SK-N-SH (cell line): Measurements from ENCODE around the gene COBLL1.
A peak's percentile ranks its signal among the peaks of the same experiment; 100 is the strongest.

Experiments used
- EP300 ChIP-seq, 2 experiments: IDR thresholded peaks; 2 replicates each; pipeline versions ENCODE4 v1.4.0 to v1.6.1; 2012; ENCODE audit warnings: borderline replicate concordance in 1 of 2, low read depth in 1 of 2, low read length in 1 of 2
- GABPA ChIP-seq: IDR thresholded peaks from 2 replicates; pipeline ENCODE4 v1.4.0; 2012; ENCODE audit warnings: low read depth, mild to moderate bottlenecking
- JUND ChIP-seq: IDR thresholded peaks from 2 replicates; pipeline ENCODE4 v1.4.0; 2012
- MEF2A ChIP-seq: IDR thresholded peaks from 2 replicates; pipeline ENCODE4 v1.4.0; 2012; ENCODE audit warnings: low read depth, borderline replicate concordance
- NFIC ChIP-seq: IDR thresholded peaks from 2 replicates; pipeline ENCODE4 v1.4.0; 2012; ENCODE audit warnings: borderline replicate concordance
- POLR2AphosphoS5 ChIP-seq: IDR thresholded peaks from 2 replicates; pipeline ENCODE4 v1.6.1; 2012; ENCODE audit warnings: low read depth, low read length
- RAD21 ChIP-seq: IDR thresholded peaks from 2 replicates; pipeline ENCODE4 v1.6.1; 2012; ENCODE audit warnings: mild to moderate bottlenecking, low read length
- TAF1 ChIP-seq: IDR thresholded peaks from 2 replicates; pipeline ENCODE4 v1.6.1; 2012; ENCODE audit warnings: low read depth, mild to moderate bottlenecking, low read length, moderate library complexity, borderline replicate concordance
- TF ChIP-seq, protein P1 (sequence below): fragments of 200-600 bp; sonication (generic); IDR thresholded peaks from 2 replicates; pipeline ENCODE4 v1.6.1; 2017; ENCODE audit warnings: antibody characterized with exemption, mild to moderate bottlenecking, moderate library complexity
- TF ChIP-seq, protein P2 (sequence below): IDR thresholded peaks from 2 replicates; pipeline ENCODE4 v1.4.0; 2012; ENCODE audit warnings: low read depth, borderline replicate concordance
- TF ChIP-seq, protein P3 (sequence below): IDR thresholded peaks from 2 replicates; pipeline ENCODE4 v1.6.1; 2012; ENCODE audit warnings: mild to moderate bottlenecking, low read depth, low read length, moderate library complexity
- TF ChIP-seq, protein P4 (sequence below): IDR thresholded peaks from 2 replicates; pipeline ENCODE4; 2012
- TF ChIP-seq, protein P5 (sequence below): fragments of 150-350 bp; IDR thresholded peaks from 2 replicates; pipeline ENCODE4 v1.6.1; 2017; ENCODE audit warnings: antibody characterized with exemption, low read length, low read depth, borderline replicate concordance

DNA sequence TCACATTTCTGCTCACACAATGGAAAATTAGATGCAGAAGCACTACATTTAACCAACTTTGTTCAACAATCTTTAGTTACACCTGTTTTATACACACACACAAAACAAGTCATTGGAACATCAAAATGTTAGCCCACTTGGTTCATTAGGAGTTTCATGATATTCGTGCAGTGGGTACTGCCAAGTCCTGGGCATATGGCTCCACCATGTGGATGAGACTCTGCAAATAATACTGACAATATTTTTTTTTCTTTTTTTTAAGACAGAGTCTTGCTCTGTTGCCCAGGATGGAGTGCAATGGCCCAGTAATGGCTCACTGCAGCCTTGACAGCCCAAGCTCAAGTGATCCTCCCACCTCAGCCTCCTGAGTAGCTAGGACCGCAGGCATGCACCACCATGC lies 185.9 kb downstream of the COBLL1 start:
- TF ChIP-seq, protein P1, sequence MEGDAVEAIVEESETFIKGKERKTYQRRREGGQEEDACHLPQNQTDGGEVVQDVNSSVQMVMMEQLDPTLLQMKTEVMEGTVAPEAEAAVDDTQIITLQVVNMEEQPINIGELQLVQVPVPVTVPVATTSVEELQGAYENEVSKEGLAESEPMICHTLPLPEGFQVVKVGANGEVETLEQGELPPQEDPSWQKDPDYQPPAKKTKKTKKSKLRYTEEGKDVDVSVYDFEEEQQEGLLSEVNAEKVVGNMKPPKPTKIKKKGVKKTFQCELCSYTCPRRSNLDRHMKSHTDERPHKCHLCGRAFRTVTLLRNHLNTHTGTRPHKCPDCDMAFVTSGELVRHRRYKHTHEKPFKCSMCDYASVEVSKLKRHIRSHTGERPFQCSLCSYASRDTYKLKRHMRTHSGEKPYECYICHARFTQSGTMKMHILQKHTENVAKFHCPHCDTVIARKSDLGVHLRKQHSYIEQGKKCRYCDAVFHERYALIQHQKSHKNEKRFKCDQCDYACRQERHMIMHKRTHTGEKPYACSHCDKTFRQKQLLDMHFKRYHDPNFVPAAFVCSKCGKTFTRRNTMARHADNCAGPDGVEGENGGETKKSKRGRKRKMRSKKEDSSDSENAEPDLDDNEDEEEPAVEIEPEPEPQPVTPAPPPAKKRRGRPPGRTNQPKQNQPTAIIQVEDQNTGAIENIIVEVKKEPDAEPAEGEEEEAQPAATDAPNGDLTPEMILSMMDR = peak; percentile 51
- peak; percentile 43 for TF ChIP-seq RAD21
- TF ChIP-seq, protein P2, sequence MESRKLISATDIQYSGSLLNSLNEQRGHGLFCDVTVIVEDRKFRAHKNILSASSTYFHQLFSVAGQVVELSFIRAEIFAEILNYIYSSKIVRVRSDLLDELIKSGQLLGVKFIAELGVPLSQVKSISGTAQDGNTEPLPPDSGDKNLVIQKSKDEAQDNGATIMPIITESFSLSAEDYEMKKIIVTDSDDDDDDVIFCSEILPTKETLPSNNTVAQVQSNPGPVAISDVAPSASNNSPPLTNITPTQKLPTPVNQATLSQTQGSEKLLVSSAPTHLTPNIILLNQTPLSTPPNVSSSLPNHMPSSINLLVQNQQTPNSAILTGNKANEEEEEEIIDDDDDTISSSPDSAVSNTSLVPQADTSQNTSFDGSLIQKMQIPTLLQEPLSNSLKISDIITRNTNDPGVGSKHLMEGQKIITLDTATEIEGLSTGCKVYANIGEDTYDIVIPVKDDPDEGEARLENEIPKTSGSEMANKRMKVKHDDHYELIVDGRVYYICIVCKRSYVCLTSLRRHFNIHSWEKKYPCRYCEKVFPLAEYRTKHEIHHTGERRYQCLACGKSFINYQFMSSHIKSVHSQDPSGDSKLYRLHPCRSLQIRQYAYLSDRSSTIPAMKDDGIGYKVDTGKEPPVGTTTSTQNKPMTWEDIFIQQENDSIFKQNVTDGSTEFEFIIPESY = no peak
- no peak for TF ChIP-seq TAF1
- no peak for TF ChIP-seq JUND
- no peak for TF ChIP-seq POLR2AphosphoS5
- no peak for TF ChIP-seq EP300 (IDR thresholded peaks at IDR 0.05; ENCODE audit: borderline replicate concordance in 1 of 2, low read depth in 1 of 2, low read length in 1 of 2)
- TF ChIP-seq, protein P3, sequence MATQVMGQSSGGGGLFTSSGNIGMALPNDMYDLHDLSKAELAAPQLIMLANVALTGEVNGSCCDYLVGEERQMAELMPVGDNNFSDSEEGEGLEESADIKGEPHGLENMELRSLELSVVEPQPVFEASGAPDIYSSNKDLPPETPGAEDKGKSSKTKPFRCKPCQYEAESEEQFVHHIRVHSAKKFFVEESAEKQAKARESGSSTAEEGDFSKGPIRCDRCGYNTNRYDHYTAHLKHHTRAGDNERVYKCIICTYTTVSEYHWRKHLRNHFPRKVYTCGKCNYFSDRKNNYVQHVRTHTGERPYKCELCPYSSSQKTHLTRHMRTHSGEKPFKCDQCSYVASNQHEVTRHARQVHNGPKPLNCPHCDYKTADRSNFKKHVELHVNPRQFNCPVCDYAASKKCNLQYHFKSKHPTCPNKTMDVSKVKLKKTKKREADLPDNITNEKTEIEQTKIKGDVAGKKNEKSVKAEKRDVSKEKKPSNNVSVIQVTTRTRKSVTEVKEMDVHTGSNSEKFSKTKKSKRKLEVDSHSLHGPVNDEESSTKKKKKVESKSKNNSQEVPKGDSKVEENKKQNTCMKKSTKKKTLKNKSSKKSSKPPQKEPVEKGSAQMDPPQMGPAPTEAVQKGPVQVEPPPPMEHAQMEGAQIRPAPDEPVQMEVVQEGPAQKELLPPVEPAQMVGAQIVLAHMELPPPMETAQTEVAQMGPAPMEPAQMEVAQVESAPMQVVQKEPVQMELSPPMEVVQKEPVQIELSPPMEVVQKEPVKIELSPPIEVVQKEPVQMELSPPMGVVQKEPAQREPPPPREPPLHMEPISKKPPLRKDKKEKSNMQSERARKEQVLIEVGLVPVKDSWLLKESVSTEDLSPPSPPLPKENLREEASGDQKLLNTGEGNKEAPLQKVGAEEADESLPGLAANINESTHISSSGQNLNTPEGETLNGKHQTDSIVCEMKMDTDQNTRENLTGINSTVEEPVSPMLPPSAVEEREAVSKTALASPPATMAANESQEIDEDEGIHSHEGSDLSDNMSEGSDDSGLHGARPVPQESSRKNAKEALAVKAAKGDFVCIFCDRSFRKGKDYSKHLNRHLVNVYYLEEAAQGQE = no peak
- TF ChIP-seq, protein P4, sequence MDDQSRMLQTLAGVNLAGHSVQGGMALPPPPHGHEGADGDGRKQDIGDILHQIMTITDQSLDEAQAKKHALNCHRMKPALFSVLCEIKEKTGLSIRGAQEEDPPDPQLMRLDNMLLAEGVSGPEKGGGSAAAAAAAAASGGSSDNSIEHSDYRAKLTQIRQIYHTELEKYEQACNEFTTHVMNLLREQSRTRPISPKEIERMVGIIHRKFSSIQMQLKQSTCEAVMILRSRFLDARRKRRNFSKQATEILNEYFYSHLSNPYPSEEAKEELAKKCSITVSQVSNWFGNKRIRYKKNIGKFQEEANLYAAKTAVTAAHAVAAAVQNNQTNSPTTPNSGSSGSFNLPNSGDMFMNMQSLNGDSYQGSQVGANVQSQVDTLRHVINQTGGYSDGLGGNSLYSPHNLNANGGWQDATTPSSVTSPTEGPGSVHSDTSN = no peak
- TF ChIP-seq GABPA = no peak
- no peak for TF ChIP-seq MEF2A
- TF ChIP-seq, protein P5, sequence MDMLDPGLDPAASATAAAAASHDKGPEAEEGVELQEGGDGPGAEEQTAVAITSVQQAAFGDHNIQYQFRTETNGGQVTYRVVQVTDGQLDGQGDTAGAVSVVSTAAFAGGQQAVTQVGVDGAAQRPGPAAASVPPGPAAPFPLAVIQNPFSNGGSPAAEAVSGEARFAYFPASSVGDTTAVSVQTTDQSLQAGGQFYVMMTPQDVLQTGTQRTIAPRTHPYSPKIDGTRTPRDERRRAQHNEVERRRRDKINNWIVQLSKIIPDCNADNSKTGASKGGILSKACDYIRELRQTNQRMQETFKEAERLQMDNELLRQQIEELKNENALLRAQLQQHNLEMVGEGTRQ = no peak
- TF ChIP-seq NFIC = no peak
